Stimulated activated naive CD4-positive, alpha-beta T cell (primary cell): ENCODE measurements around the gene AGAP3.

Source experiments
- DNase-seq, 6 experiments: peaks; one replicate each; lab custom pipeline; 2025; lab: John Stamatoyannopoulos, UW

AGAP3 gene

DNA sequence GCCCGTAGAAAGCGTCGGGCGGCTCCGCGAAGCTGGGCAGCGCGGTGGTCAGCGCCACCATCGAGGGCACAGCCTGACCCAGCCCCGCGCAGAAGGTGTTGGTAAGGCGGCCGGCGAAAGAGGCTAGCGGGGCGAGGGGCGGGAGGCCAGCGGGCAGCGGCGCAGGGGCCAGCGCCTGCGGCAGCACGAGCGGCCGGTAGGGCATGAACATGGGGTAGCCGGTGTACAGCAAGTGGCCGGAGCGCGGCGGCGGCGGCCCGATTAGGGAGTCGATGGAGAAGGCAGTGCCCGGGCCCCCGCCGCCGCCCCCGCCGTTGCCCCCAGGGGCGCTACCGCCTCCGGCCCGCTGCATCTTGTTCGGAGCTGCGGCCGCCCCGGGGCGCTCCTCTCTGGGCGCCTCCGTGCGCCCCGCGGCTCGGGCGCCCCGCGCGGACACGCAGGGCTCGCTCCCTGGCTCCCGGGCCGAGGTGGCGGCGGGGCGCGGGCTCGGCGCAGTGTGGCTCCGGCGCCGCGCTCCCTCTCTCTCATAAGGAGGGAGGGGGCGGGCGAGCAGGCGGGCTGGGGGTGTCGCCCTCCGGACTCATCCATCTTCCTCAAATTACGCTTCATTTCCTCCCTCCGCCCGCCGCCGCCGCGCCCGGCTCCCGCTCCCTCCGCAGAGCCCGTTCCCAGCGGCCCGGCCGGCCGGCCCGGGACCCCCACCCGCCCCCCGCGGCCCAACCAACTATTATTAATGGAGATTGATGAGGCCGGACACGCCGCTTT lies 81.1 kb downstream of the AGAP3 start, which contains the start of gene GBX1:
Gene GBX1, minus strand, starts transcription at position 498 of the 765 bp plus-strand sequence. Its CDS starts 146 bp downstream, at position 352.
- no peak for DNase-seq

DNA sequence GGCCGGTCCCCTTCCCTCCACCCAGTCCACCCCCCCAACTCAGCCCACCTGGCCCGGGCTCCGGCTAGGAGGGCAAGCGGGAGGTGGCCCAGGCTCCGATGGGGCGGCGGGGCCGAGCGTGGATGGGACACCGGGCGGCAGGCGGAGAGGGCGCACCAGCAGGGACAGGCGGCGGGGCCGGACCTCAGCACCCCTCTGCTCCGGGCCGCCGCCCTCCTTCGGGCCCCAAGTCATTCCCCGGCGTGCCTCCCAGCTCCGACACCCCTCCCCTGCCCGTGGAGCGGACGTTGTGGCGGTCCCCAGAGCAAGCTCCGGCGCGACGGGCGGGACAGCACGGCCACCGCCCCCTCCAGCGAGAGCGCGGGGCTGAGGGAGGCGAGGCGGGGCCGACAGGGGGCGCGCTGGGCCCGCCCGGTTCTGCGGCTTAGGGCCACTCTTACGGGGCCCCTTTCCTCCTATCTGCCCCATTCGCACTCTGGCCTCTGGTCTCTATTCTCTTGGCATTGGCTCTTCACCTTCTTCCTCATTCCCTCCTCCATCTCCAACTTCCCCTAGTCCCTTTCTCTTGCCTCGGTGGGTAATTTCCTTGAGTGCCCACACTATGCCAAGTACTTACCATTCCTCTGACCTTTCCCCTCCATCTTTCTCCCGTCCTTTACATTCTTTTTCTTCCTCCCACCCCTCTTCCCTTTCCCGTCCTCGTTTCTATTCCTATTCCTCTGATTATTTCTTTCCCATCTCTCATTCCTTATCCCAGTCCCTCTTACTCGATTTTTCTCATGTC lies 81.9 kb downstream of the AGAP3 start:
- DNase-seq = peak in 5 of 6 experiments; percentile 8 to 60 (median 46)

DNA sequence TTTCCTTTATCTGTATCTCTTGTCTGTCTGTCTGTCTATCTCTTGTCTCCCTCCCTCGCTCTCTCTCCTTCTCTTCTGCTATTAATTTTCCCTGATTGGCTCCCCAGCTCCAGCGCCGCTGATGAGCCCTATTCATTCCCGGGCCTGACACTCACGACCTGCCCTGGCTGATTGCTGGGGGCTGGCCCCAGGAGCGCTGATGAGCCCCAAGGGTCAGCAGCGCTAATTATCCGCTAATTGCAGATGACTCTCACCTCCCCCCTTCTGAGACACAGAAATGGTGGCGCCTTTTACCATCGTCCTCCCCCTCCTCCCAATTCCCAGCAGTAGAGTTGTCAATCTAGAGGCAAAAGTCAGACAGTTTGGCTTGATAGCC lies 82.5 kb downstream of the AGAP3 start:
- DNase-seq = no peak

- peak; percentile 43 to 86 (median 72) for DNase-seq
Measured at GRCh38 chr7:151172273-151173141, 86.2 kb downstream of the AGAP3 start.

DNA sequence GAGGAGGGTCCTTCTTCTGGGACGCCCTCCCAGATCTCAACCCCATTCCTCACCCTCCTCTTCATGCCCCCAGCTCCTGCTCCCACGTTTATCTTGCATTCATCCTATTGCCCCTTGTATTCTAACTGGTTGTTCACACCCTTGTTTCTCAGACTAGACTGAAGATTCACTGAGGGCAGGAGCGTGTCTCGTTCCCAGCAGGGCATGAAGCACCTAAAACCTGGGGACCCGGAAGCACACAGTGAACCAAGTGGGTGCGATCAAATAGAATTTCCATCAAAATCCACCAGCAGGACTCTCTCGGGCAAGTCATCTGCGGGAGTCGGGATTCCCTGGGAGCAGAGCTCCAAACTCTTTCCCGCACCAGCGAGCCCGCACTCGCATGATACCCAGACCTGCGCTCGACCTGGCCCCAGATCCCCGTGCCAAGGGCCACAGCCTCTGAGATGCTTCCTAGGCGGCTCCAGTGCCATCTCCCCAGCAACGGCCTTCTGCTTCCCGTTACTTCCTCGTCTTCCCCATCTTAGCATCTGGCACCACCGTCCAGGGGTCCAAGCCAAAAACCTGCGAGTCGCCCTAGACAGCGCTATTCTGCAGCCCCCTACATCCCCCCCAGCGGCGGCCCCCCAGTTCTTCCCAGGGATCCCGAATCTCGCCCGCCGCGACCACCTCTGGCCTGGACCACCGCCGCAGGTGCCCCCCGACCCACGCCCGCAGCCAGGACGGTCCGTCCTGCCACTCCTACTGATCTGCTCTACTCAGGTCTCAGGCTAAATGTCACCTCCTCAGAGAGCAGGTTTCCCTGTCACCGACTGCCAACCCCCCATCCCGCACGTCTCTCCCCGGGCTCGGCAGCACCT lies 87.3 kb downstream of the AGAP3 start:
- DNase-seq = no peak

DNA sequence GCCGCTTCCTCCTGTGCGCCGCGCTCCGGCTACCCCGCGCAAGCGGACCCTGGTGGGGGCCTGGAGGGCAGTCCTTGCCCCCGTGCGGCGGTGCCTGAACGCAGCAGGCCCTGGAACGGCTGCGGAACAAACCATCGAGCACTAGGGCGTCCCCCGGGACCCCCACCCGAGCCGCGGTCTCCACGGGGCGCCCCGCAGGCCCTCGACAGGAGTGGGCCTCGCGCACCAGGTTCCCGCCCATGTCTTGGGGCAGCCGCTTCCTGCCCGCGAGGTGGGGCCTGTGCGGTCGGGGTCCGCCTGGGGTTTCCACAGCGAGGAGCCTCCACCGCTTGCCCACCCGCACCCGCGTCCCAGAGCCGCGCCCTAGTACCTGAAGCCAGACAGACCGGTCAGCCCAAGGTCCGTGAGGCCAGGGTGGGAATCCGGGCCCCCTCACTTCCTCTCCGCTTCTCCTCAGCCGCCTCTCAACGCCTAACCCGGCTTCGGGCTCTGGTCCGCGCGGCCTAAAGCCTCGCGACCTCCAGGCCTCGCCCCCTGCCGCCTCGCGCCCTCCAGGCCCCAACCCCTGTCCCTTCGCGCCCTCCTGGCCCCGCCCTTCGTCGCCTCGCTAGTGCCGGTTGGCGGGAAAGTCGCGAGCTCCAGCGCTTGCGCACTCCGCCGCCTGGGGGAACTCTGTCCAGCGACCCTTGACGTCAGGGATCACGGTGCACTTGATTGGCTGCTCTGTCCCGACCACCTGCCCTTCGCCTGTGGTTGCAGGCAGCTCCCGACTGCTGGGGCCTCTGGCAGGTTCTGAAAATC lies 88.2 kb downstream of the AGAP3 start:
- peak in 1 of 6 experiments; percentile 11 for DNase-seq

GRCh38 chr7:151175047-151175792 lies 88.9 kb downstream of the AGAP3 start:
- no peak for DNase-seq

DNA sequence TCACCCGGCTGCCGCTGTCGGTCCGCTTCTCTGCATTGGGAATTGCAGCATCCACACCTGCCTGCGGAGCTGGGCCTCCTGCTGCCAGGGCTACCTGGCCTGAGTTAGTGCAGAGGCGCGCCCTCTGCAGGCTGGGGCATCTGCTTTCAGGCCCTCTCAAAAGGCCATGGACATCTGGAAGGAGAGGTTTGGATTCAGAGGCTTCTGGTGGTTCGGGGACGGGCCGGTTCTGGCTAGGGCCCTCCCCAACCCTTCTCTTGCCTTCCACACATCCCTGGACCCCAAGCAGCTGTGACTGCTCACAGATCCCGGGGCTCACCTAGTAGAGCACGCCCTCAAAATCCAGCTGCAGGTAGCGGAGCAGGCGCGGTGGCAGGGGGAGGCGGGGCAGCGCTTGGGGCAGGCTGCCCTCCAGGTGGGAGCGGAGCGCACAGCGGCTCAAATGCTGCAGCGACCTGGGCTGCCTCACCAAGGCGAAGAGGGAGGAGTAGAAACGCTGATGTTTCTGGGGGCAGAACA lies 89.6 kb downstream of the AGAP3 start:
- DNase-seq = no peak

DNA sequence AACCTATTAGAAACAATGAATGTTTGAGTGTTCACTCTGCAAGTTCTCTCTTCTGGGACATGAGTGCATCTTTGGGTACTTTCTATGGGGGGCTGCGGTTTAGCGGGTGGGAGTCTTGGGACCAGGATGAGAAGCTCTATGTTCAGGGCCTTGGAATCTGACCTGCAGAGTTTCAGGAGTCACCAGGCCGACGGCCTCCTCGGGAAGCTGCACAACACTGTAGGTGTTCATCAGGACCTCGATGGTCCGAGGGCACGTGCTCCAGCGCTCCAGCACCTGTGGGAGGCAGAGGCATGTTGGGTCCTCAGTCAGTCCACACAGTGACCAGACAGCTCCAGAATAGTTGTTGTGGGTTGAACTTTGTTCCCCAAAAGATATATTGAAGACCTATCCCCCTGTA lies 90.1 kb downstream of the AGAP3 start:
- DNase-seq = no peak

DNA sequence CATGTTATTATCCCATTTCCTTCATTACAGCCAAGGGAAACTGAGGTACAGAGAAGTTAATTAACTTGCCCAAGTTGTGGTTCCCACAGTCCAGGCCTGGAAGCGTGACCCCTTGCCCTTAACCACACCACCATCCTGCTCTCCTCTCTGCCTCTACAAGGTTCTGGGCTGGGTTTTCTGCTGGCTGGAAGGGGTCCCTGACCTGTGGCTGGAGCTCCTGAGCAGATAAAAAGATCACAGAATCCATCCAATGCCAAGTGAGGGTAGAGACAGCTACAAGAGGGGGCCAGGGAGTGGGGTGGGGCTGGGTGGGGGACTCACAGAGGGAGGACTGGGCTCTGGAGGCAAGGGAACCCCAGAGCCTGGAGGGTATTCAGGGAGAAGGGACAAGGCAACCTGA lies 91.0 kb downstream of the AGAP3 start:
- no peak for DNase-seq

DNA sequence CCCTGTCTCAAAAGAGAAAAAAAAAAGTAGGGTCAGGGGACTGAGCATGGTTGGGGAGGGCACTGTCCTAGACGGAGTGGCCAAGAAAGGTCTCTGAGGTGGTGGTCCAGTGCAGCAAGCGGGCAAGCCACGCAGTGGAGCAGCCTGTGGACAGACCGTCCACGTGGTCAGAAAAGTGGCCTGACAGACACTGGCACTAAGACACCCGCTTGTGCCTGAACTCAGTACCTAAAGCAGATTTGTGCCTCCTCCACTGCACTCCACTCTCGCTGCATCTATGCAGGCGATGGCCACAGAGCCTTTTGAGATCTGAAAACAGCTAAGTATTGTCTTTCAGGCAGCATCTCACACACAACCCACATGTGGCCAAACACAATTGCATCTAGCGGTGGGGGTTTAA lies 92.0 kb downstream of the AGAP3 start:
- DNase-seq = no peak

GRCh38 chr7:151178831-151179230 lies 92.6 kb downstream of the AGAP3 start:
- DNase-seq = no peak

DNA sequence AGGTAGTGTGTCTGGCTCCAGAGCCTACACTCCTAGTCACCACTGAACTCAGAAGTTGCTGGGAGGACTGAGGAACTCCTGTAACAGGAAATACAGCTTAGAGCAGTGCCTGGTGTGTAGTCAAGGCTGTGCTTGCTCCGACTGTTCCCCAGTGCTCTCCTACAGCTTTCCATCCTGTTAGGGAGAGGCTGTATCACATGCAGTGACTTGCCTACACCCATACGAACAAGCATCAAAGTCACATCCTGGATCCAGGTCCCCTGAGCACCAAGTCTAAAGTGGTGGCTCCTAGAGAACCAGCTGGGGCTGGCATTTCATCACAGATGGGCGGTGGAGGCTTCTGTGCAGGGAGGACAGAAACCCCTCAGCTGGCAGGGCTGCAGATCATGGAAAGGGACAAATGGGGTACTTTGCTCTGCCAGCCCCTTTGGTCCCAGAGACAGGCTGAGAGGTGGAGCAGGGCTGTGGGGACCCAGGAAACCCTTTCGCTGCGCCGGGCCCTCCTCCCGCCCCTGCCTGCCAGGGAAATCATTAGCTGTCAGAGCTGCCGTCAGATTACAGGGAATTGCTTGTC lies 93.1 kb downstream of the AGAP3 start:
- no peak for DNase-seq

- no peak for DNase-seq
Measured at GRCh38 chr7:151179946-151180345, 93.7 kb downstream of the AGAP3 start.

DNA sequence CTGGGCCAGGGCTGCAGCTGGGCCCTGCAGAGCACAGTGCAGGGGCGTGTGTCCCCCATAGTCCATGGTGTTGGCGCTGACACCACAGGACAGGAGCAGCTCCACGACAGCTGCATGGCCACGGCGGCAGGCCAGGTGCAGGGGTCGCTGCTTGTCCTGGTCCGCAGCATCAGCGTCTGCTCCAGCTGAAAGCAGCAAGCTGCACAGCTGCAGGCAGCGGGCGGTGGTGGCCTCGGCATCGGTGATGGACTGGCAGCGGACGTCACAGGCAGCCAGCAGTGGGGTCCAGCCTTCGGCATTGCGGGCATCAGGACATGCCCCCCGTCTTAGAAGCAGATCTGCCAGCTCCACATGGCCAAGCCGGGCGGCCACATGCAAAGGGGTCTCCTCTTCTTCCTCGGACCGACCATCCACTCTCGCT lies 94.7 kb downstream of the AGAP3 start:
- DNase-seq = no peak

DNA sequence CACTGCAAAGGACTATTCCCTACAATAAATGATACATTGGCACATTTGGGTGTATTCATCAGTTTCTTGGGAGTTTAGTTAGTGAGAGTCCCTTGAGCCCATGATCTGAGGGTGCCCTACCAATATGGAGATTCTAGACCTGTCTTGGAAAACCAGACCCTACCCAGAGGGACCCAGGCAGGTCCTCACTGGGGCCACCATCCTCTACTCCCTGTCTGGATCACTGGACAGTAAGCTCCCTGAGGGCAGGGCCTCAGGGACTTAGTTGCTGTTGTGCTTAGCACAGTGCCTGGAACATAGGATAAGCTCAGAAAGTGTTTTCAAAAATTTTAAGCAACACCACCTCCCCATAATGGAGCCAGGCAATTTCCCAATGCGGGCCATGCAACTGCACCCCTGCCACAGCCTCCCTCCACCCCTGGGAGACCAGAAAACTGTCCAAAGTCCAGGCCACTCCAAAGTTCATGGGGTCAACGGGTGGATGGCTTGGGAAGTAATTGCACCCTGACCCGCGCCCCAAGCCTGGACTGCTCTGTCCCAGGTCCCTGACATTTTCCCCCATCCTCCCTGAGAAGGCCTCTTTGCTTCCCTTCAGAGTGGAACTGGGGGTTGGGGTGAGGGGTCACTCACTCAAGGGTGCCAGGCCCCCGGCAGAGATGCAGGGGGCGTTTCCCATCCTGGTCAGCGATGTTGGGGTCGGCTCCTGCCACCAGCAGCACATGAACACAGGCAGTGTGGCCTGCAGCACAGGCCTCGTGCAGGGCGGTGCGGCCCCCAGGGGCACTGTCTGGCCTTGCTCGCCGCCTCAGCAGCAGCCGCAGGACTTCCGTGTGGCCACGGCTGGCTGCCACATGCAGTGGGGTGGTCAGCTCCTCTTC lies 99.7 kb downstream of the AGAP3 start:
- DNase-seq = no peak

DNA sequence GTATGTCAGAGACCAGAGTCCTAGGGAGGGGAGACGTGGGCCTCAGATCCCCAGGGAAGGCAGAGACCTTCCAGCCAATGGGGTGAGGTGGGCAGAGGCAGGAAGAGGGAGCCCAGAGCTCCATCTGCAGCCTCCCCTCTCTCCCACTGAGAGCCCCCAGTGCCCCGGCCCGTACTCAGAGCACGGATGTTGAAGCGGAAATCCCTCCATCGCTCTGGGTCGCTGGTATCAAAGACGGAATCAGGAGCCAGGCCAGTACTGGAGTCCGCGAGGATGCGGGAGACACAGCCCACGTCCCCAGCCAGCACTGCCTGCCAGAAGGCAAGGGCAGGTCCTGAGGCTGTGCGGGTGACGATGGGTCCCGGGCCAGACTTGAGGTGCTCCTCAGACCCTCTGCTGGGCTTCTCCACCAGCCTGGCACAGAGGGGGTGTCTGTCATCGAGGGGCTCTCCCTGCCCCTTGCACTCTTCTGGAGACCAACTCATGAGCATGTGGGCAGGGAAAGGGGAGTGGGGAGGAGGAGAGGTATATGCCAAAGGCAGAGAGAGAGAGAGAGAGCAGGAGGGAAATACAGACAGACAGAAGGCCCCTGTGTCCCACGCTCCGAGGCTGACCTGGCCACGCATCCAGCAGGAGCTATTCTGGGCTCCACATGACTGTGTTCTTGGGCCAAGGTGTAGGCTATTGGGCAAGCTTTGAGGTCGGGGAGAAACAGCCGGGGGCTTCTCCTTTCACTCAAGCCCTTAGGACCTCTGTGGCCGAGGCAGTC lies 100.5 kb downstream of the AGAP3 start, which contains the start of gene ASB10:
Gene ASB10, minus strand, starts transcription at position 611 of the 769 bp plus-strand sequence. Its CDS starts 120 bp downstream, at position 491.
- DNase-seq = no peak
